ENCODE data around the gene MAP2K6. TPM values are rescaled to one million over a fixed set of nuclear protein-coding genes. Genes with fewer than 3 reads are reported as not detected.

MAP2K6 gene
- total RNA-seq, result 10 to 100 TPM in 7 of 8 experiments, 1 to 10 TPM in 1; 6.1 to 22.5 (median 15.1) TPM

- peak within 1 kb of the TSS; percentile 42 to 63 (median 55) for H3K4me3 ChIP-seq
- no peak within 1 kb of the TSS for H3K27ac ChIP-seq
- H3K4me1 ChIP-seq (replicated peaks in 1 of 2), result peaks cover 19 to 30% of the 10 kb centered on the region in 2 donors
- in situ Hi-C loops (cut with MboI; ENCODE audit: low pct_unique_long_range_greater_than_20kb in 2 of 9, low sequenced_read_pairs in 9 of 9, unreplicated experiment in 9 of 9), result no loop called here
- 0 to 8% (median 2%) methylated on average over 2 to 21 of the region's 27 CpGs for WGBS, 10 experiments
- ATAC-seq (replicated peaks in 6 of 8), result peak; percentile 58 to 96 (median 88)
Measured at GRCh38 chr17:69414408-69415274, at the start of gene MAP2K6. Gene MAP2K6 (plus strand): TSS chr17:69414697. CDS start chr17:69414985, 288 bp downstream.

- no peak overlapping the region for H3K27ac ChIP-seq
- ATAC-seq (replicated peaks in 6 of 8), result peak in 3 of 8 experiments; percentile 98
Measured at GRCh38 chr17:69367298-69367697, 47.2 kb upstream of the MAP2K6 start.

GRCh38 chr17:69373069-69373468, 41.4 kb upstream of the MAP2K6 start:
- no peak for ATAC-seq (replicated peaks in 6 of 8)
- H3K4me3 ChIP-seq, result no peak overlapping the region
- no peak overlapping the region for H3K27ac ChIP-seq
- 0 to 100% (median 61%) methylated on average over 1 to 2 of the region's 2 CpGs; no CpG with 5 or more reads in 1 of the 10 experiments for WGBS, 10 experiments
- no peaks in the 10 kb centered on the region for H3K4me1 ChIP-seq (replicated peaks in 1 of 2)
- in situ Hi-C loops (cut with MboI; ENCODE audit: low pct_unique_long_range_greater_than_20kb in 2 of 9, low sequenced_read_pairs in 9 of 9, unreplicated experiment in 9 of 9), result loop anchor here in 1 of 9 experiments (25.0 kb wide), 1 partner anchor 789 kb away; the partner anchor contains the start of gene KCNJ2

More at GRCh38 chr17:69367298-69367697, 47.2 kb upstream of the MAP2K6 start:
- in situ Hi-C loops (cut with MboI; ENCODE audit: low pct_unique_long_range_greater_than_20kb in 2 of 9, low sequenced_read_pairs in 9 of 9, unreplicated experiment in 9 of 9), result loop anchor here in 1 of 9 experiments (25.0 kb wide), 1 partner anchor 795 kb away; the partner anchor contains the start of gene KCNJ2
- Histone ChIP-seq H3K4me3 (no peak overlapping the region), H3K4me1 (replicated peaks in 1 of 2) (no peaks in the 10 kb centered on the region)
- WGBS, 10 experiments, result 0 to 100% (median 60%) methylated on average over 1 to 3 of the region's 3 CpGs; no CpG with 5 or more reads in 1 of the 10 experiments

- H3K4me1 ChIP-seq (replicated peaks in 1 of 2), result no peaks in the 10 kb centered on the region
- no peak overlapping the region for H3K4me3 ChIP-seq
- in situ Hi-C loops (cut with MboI; ENCODE audit: low pct_unique_long_range_greater_than_20kb in 2 of 9, low sequenced_read_pairs in 9 of 9, unreplicated experiment in 9 of 9), result no loop called here
- no peak for ATAC-seq (replicated peaks in 6 of 8)
- 50 to 94% (median 91%) methylated on average over 2 of the region's 2 CpGs; no CpG with 5 or more reads in 2 of the 10 experiments for WGBS, 10 experiments
- no peak overlapping the region for H3K27ac ChIP-seq
Measured at GRCh38 chr17:69375229-69375628, 39.3 kb upstream of the MAP2K6 start.

GRCh38 chr17:69388822-69389442, 25.6 kb upstream of the MAP2K6 start:
- no peak overlapping the region for H3K4me3 ChIP-seq
- WGBS, 10 experiments, result 8 to 100% (median 90%) methylated on average over 1 to 7 of the region's 7 CpGs; no CpG with 5 or more reads in 1 of the 10 experiments
- H3K4me1 ChIP-seq (replicated peaks in 1 of 2), result no peaks in the 10 kb centered on the region
- in situ Hi-C loops (cut with MboI; ENCODE audit: low pct_unique_long_range_greater_than_20kb in 2 of 9, low sequenced_read_pairs in 9 of 9, unreplicated experiment in 9 of 9), result no loop called here
- H3K27ac ChIP-seq, result no peak overlapping the region
- peak in 3 of 8 experiments; percentile 98 to 99 (median 99) for ATAC-seq (replicated peaks in 6 of 8)

- Histone ChIP-seq H3K4me3 (no peak overlapping the region), H3K4me1 (replicated peaks in 1 of 2) (no peaks in the 10 kb centered on the region), H3K27ac (no peak overlapping the region)
- ATAC-seq (replicated peaks in 6 of 8), result no peak
- in situ Hi-C loops (cut with MboI; ENCODE audit: low pct_unique_long_range_greater_than_20kb in 2 of 9, low sequenced_read_pairs in 9 of 9, unreplicated experiment in 9 of 9), result no loop called here
- 33 to 100% (median 81%) methylated on average over 5 to 15 of the region's 15 CpGs; no CpG with 5 or more reads in 2 of the 10 experiments for WGBS, 10 experiments
Measured at GRCh38 chr17:69390795-69391501, 23.5 kb upstream of the MAP2K6 start.

GRCh38 chr17:69401251-69401650, 13.2 kb upstream of the MAP2K6 start:
- no peak for ATAC-seq (replicated peaks in 6 of 8)
- in situ Hi-C loops (cut with MboI; ENCODE audit: low pct_unique_long_range_greater_than_20kb in 2 of 9, low sequenced_read_pairs in 9 of 9, unreplicated experiment in 9 of 9), result no loop called here
- no peak overlapping the region for H3K27ac ChIP-seq
- 39 to 100% (median 60%) methylated on average over 1 to 3 of the region's 3 CpGs for WGBS, 10 experiments
- no peak overlapping the region for H3K4me3 ChIP-seq
- no peaks in the 10 kb centered on the region for H3K4me1 ChIP-seq (replicated peaks in 1 of 2)

GRCh38 chr17:69402052-69402451, 12.4 kb upstream of the MAP2K6 start:
- no peak for ATAC-seq (replicated peaks in 6 of 8)
- WGBS, 10 experiments, result 77 to 100% (median 84%) methylated on average over 1 to 7 of the region's 7 CpGs; no CpG with 5 or more reads in 1 of the 10 experiments
- Histone ChIP-seq H3K4me3 (no peak overlapping the region), H3K27ac (no peak overlapping the region), H3K4me1 (replicated peaks in 1 of 2) (no peaks in the 10 kb centered on the region)
- in situ Hi-C loops (cut with MboI; ENCODE audit: low pct_unique_long_range_greater_than_20kb in 2 of 9, low sequenced_read_pairs in 9 of 9, unreplicated experiment in 9 of 9), result no loop called here

GRCh38 chr17:69404399-69404798, 10.1 kb upstream of the MAP2K6 start:
- in situ Hi-C loops (cut with MboI; ENCODE audit: low pct_unique_long_range_greater_than_20kb in 2 of 9, low sequenced_read_pairs in 9 of 9, unreplicated experiment in 9 of 9), result no loop called here
- no peak overlapping the region for H3K27ac ChIP-seq
- H3K4me3 ChIP-seq, result no peak overlapping the region
- no peaks in the 10 kb centered on the region for H3K4me1 ChIP-seq (replicated peaks in 1 of 2)
- 29 to 100% (median 86%) methylated on average over 2 to 5 of the region's 5 CpGs for WGBS, 10 experiments
- no peak for ATAC-seq (replicated peaks in 6 of 8)

- in situ Hi-C loops (cut with MboI; ENCODE audit: low pct_unique_long_range_greater_than_20kb in 2 of 9, low sequenced_read_pairs in 9 of 9, unreplicated experiment in 9 of 9), result no loop called here
- Histone ChIP-seq H3K4me1 (replicated peaks in 1 of 2) (no peaks in the 10 kb centered on the region), H3K27ac (no peak overlapping the region), H3K4me3 (no peak overlapping the region)
- WGBS, 10 experiments, result 0 to 100% (median 95%) methylated on average over 1 to 5 of the region's 5 CpGs; no CpG with 5 or more reads in 2 of the 10 experiments
- ATAC-seq (replicated peaks in 6 of 8), result no peak
Measured at GRCh38 chr17:69405096-69405495, 9.4 kb upstream of the MAP2K6 start.

GRCh38 chr17:69406941-69407340, 7.6 kb upstream of the MAP2K6 start:
- no peak for ATAC-seq (replicated peaks in 6 of 8)
- Histone ChIP-seq H3K4me1 (replicated peaks in 1 of 2) (peaks cover 0 to under 1% of the 10 kb centered on the region in 2 donors), H3K4me3 (no peak overlapping the region), H3K27ac (no peak overlapping the region)
- in situ Hi-C loops (cut with MboI; ENCODE audit: low pct_unique_long_range_greater_than_20kb in 2 of 9, low sequenced_read_pairs in 9 of 9, unreplicated experiment in 9 of 9), result no loop called here

- in situ Hi-C loops (cut with MboI; ENCODE audit: low pct_unique_long_range_greater_than_20kb in 2 of 9, low sequenced_read_pairs in 9 of 9, unreplicated experiment in 9 of 9), result no loop called here
- Histone ChIP-seq H3K4me3 (no peak overlapping the region), H3K4me1 (replicated peaks in 1 of 2) (peaks cover 6 to 7% of the 10 kb centered on the region in 2 donors), H3K27ac (no peak overlapping the region)
- ATAC-seq (replicated peaks in 6 of 8), result no peak
- WGBS, 10 experiments, result 83 to 100% (median 94%) methylated on average over 1 of the region's 1 CpG; no CpG with 5 or more reads in 4 of the 10 experiments
Measured at GRCh38 chr17:69407759-69408158, 6.7 kb upstream of the MAP2K6 start.

- ATAC-seq (replicated peaks in 6 of 8), result no peak
- H3K4me3 ChIP-seq, result no peak overlapping the region
- H3K4me1 ChIP-seq (replicated peaks in 1 of 2), result peaks cover 6 to 7% of the 10 kb centered on the region in 2 donors
- H3K27ac ChIP-seq, result no peak overlapping the region
- WGBS, 10 experiments, result 56 to 100% (median 93%) methylated on average over 1 to 2 of the region's 2 CpGs; no CpG with 5 or more reads in 3 of the 10 experiments
- in situ Hi-C loops (cut with MboI; ENCODE audit: low pct_unique_long_range_greater_than_20kb in 2 of 9, low sequenced_read_pairs in 9 of 9, unreplicated experiment in 9 of 9), result no loop called here
Measured at GRCh38 chr17:69410671-69411070, 3.8 kb upstream of the MAP2K6 start.
